H1 (cell line): ENCODE results near the gene PRKACA. TPM values are rescaled to one million over a fixed set of nuclear protein-coding genes. Genes with fewer than 3 reads are reported as not detected.
A peak's percentile ranks its signal among the peaks of the same experiment; 100 is the strongest.

ENCODE experiments used
- CTCF ChIA-PET: fragments of 300-600 bp; sonication (Branson Sonifier 250); formaldehyde crosslinking; loops from one replicate; lab custom pipeline; 2021; ENCODE audit not compliant: partially characterized antibody; lab: Charles Lee
- POLR2A ChIA-PET: fragments of 300-600 bp; sonication (Branson Sonifier 250); formaldehyde crosslinking; loops from one replicate; lab custom pipeline; 2021; ENCODE audit warnings: inconsistent platforms; ENCODE audit not compliant: partially characterized antibody; lab: Charles Lee
- DNase-seq, 2 experiments: peaks; one replicate each; pipeline versions ENCODE4 v3.0.0 to v3.0.0-alpha.2; 2010 to 2022; ENCODE audit warnings: low spot score in 2 of 2, low read depth in 1 of 2, mixed read lengths in 1 of 2
- FAIRE-seq: peaks from 2 replicates; lab custom pipeline; 2011; peaks lifted over from hg19 to GRCh38; lab: Jason Lieb, UNC
- H2AFZ ChIP-seq: 2 replicates; pipeline ENCODE4 v1.8.1; 2012; ENCODE audit warnings: low read length, inconsistent platforms
- H2AK5ac ChIP-seq: 2 replicates; pipeline ENCODE4 v1.6.1; 2013; ENCODE audit warnings: low read depth, low read length
- H2BK120ac ChIP-seq: replicated peaks from 2 replicates; pipeline ENCODE3; 2013; ENCODE audit warnings: low read depth, low read length, inconsistent platforms
- H2BK12ac ChIP-seq: 2 replicates; pipeline ENCODE4 v1.6.1; 2013; ENCODE audit warnings: low read depth, low read length
- H2BK15ac ChIP-seq: 2 replicates; pipeline ENCODE4 v1.6.1; 2013; ENCODE audit warnings: low read length
- H2BK20ac ChIP-seq: 2 replicates; pipeline ENCODE4 v1.6.1; 2013; ENCODE audit warnings: low read length
- H2BK5ac ChIP-seq: 2 replicates; pipeline ENCODE4 v1.6.1; 2013; ENCODE audit warnings: low read depth, low read length
- H3K14ac ChIP-seq: 2 replicates; pipeline ENCODE4 v1.6.1; 2013; ENCODE audit warnings: inconsistent platforms; ENCODE audit not compliant: insufficient read length
- H3K18ac ChIP-seq: 2 replicates; pipeline ENCODE4 v1.6.1; 2013; ENCODE audit warnings: low read length; ENCODE audit errors: extremely low read depth
- H3K23ac ChIP-seq: 2 replicates; pipeline ENCODE4 v1.6.1; 2013; ENCODE audit warnings: inconsistent platforms; ENCODE audit not compliant: insufficient read length
- H3K23me2 ChIP-seq: 2 replicates; pipeline ENCODE4 v1.6.1; 2013; ENCODE audit warnings: low read depth, low read length
- H3K27ac ChIP-seq: 2 replicates; pipeline ENCODE4 v1.6.1; 2011; ENCODE audit warnings: low read depth, low read length, inconsistent platforms
- H3K27me3 ChIP-seq, 4 experiments: replicated peaks in 1 of 4; 1 replicate in 1 of 4; 2 replicates in 3 of 4; pipeline versions ENCODE4 v1.6.1 to v1.8.1; 2011 to 2013; ENCODE audit warnings: low read length in 3 of 4, mild to moderate bottlenecking in 3 of 4, inconsistent platforms in 2 of 4, mixed read lengths in 2 of 4, moderate library complexity in 1 of 4; ENCODE audit not compliant: control insufficient read depth in 3 of 4, insufficient read depth in 3 of 4; ENCODE audit errors: extremely low read depth in 1 of 4
- H3K36me3 ChIP-seq, 4 experiments: 2 replicates each; pipeline versions ENCODE4 v1.6.1 to v1.8.1; 2011 to 2013; ENCODE audit warnings: mild to moderate bottlenecking in 4 of 4, low read length in 3 of 4, moderate library complexity in 2 of 4, control low read depth in 1 of 4, inconsistent platforms in 1 of 4; ENCODE audit not compliant: insufficient read depth in 4 of 4, control insufficient read depth in 2 of 4
- H3K4ac ChIP-seq: replicated peaks from 2 replicates; pipeline ENCODE3; 2013; ENCODE audit warnings: low read length, low read depth, mixed read lengths, inconsistent platforms; ENCODE audit not compliant: insufficient read length
- H3K4me1 ChIP-seq, 4 experiments: replicated peaks in 1 of 4; 1 replicate in 1 of 4; 2 replicates in 3 of 4; pipeline versions ENCODE4 v1.6.1 to v1.8.1; 2011 to 2013; ENCODE audit warnings: low read length in 3 of 4, inconsistent platforms in 2 of 4, mixed read lengths in 1 of 4; ENCODE audit not compliant: insufficient read depth in 4 of 4, control insufficient read depth in 3 of 4
- H3K4me2 ChIP-seq, 2 experiments: 2 replicates each; pipeline versions ENCODE4 v1.6.1 to v1.8.1; 2011 to 2013; ENCODE audit warnings: low read depth in 2 of 2, low read length in 2 of 2, control low read depth in 1 of 2, inconsistent platforms in 1 of 2, mild to moderate bottlenecking in 1 of 2; ENCODE audit not compliant: insufficient read depth in 1 of 2
- H3K4me3 ChIP-seq, 4 experiments: fragments of 200-600, 300-600 bp in 1 of 4; sonication (generic), shearing (Covaris generic), sonication (Bioruptor Twin) in 1 of 4; 2 replicates each; pipeline versions ENCODE4 v1.5.1 to v1.8.1; 2011 to 2016; ENCODE audit warnings: low read length in 4 of 4, low read depth in 3 of 4, control low read depth in 2 of 4, inconsistent platforms in 2 of 4, mild to moderate bottlenecking in 2 of 4, mixed read lengths in 1 of 4, moderate library complexity in 1 of 4; ENCODE audit not compliant: insufficient read depth in 2 of 4; ENCODE audit errors: extremely low read depth in 1 of 4
- H3K56ac ChIP-seq: replicated peaks from 2 replicates; pipeline ENCODE3; 2013; ENCODE audit warnings: low read depth, mild to moderate bottlenecking, mixed read lengths, low read length, inconsistent platforms; ENCODE audit not compliant: insufficient read length
- H3K79me1 ChIP-seq: 2 replicates; pipeline ENCODE4 v1.6.1; 2013; ENCODE audit warnings: low read depth, low read length, control low read depth
- H3K79me2 ChIP-seq, 2 experiments: 2 replicates each; pipeline versions ENCODE4 v1.6.1 to v1.8.1; 2012 to 2013; ENCODE audit warnings: low read length in 2 of 2, mild to moderate bottlenecking in 2 of 2, inconsistent platforms in 1 of 2; ENCODE audit not compliant: insufficient read depth in 2 of 2, control insufficient read depth in 1 of 2
- H3K9ac ChIP-seq, 4 experiments: replicated peaks in 1 of 4; 1 replicate in 1 of 4; 2 replicates in 3 of 4; pipeline versions ENCODE4 v1.6.1 to v1.8.1; 2011 to 2013; ENCODE audit warnings: low read depth in 3 of 4, low read length in 3 of 4, control low read depth in 2 of 4, mild to moderate bottlenecking in 2 of 4, moderate library complexity in 2 of 4, inconsistent platforms in 1 of 4; ENCODE audit errors: extremely low read depth in 1 of 4
- H3K9me3 ChIP-seq, 2 experiments: 2 replicates each; pipeline versions ENCODE4 v1.6.1 to v1.8.1; 2012 to 2013; ENCODE audit warnings: mild to moderate bottlenecking in 2 of 2, moderate library complexity in 2 of 2, control low read depth in 1 of 2, inconsistent platforms in 1 of 2, low read depth in 1 of 2, low read length in 1 of 2, mixed read lengths in 1 of 2; ENCODE audit not compliant: insufficient read depth in 2 of 2
- H4K20me1 ChIP-seq, 2 experiments: replicated peaks in 1 of 2; 2 replicates each; pipeline versions ENCODE3 to v1.8.1; 2011 to 2013; ENCODE audit warnings: inconsistent platforms in 2 of 2, low read length in 2 of 2, mild to moderate bottlenecking in 1 of 2; ENCODE audit not compliant: insufficient read depth in 2 of 2, control insufficient read depth in 1 of 2
- H4K5ac ChIP-seq: 2 replicates; pipeline ENCODE4 v1.6.1; 2013; ENCODE audit warnings: low read length, low read depth, mixed read lengths, inconsistent platforms; ENCODE audit not compliant: insufficient read length
- H4K8ac ChIP-seq: 2 replicates; pipeline ENCODE4 v1.8.0; 2013; ENCODE audit warnings: mild to moderate bottlenecking, moderate library complexity, low read length, inconsistent platforms; ENCODE audit not compliant: insufficient read depth; ENCODE audit errors: extremely low read depth
- H4K91ac ChIP-seq: replicated peaks from 2 replicates; pipeline ENCODE3; 2013; ENCODE audit warnings: low read length, mixed read lengths, inconsistent platforms; ENCODE audit not compliant: insufficient read length
- CTCF ChIP-seq, 3 experiments: IDR thresholded peaks; 1 replicate in 2 of 3; 2 replicates in 1 of 3; pipeline versions ENCODE4 v1.5.1 to v1.6.1; 2011; ENCODE audit warnings: low read length in 3 of 3, mild to moderate bottlenecking in 3 of 3, inconsistent platforms in 2 of 3, low read depth in 1 of 3, moderate library complexity in 1 of 3; ENCODE audit not compliant: insufficient read depth in 1 of 3; ENCODE audit errors: control extremely low read depth in 1 of 3
- POLR2A ChIP-seq, 2 experiments: IDR thresholded peaks; 1 replicate in 1 of 2; 2 replicates in 1 of 2; pipeline ENCODE4 v1.6.1; 2011; ENCODE audit warnings: low read depth in 2 of 2, low read length in 2 of 2, mild to moderate bottlenecking in 2 of 2; ENCODE audit errors: control extremely low read depth in 1 of 2
- POLR2AphosphoS5 ChIP-seq: IDR thresholded peaks from 2 replicates; pipeline ENCODE4 v1.6.1; 2011; ENCODE audit warnings: low read depth, low read length
- WGBS, 2 experiments: shearing (Covaris generic) in 1 of 2; methylation state at CpG; one replicate each; pipeline versions ENCODE4 v1.1.6 to v1.1.7; 2013 to 2015; ENCODE audit warnings: low lambda C conversion rate in 2 of 2, mixed read lengths in 2 of 2, inconsistent platforms in 1 of 2, low coverage in 1 of 2, missing lambda C conversion rate in 1 of 2; ENCODE audit not compliant: insufficient replicate concordance in 2 of 2, insufficient coverage in 1 of 2, insufficient read length in 1 of 2; ENCODE audit errors: extremely low coverage in 1 of 2, missing lambda C conversion rate in 1 of 2; 5-methylcytosine and 5-hydroxymethylcytosine counted together
- polyA plus RNA-seq, 7 experiments: library from polyadenylated mRNA; depleted of rRNA in 3 of 7; stranded (reverse) in 5 of 7; unstranded in 2 of 7; fragments of >200 nt in 5 of 7; fragments of 200-250 nt in 2 of 7; gene quantifications; 1 replicate in 5 of 7; 2 replicates in 1 of 7; 4 replicates in 1 of 7; pipeline versions ENCODE4 v1.2.1 to v1.2.3, GENCODE V29; 2011 to 2013; ENCODE audit warnings: missing spikeins in 2 of 7, mixed read lengths in 2 of 7
- total RNA-seq: library from RNA; stranded (reverse); fragmentation: NEBNext Ultra II Directional; extraction: Animal tissue kit (Norgen Biotek cat#: 25700); gene quantifications from 2 replicates; pipeline ENCODE4 v1.2.1, GENCODE V29; 2021

The PRKACA gene
- total and polyA plus RNA-seq, 2 of the 8 experiments (the other 6 are each of a cell fraction or from before 2014, with no cell fraction given) = 14.2 to 48.2 TPM

GRCh38 chr19:14106840-14107239 is 10.7 kb downstream of the PRKACA start:
- no peak for DNase-seq

More at GRCh38 chr19:14106840-14107239, 10.7 kb downstream of the PRKACA start:
- POLR2A ChIA-PET = interaction anchor here (0.7 to 2.2 kb wide), 3 partner anchors 9 to 143 kb away, joined by 3 to 4 read pairs (median 3); no protein-coding TSS in a partner anchor
- no peak overlapping the region for H2AK5ac ChIP-seq
- H4K5ac ChIP-seq = no peak overlapping the region
- H4K20me1 ChIP-seq = peaks cover 2 to 3% of the 10 kb centered on the region in 2 experiments
- no peak overlapping the region for H3K23ac ChIP-seq
- H2BK12ac ChIP-seq = no peak overlapping the region
- H3K79me1 ChIP-seq = peaks cover 4% of the 10 kb centered on the region; the same call in 1 of the 2 replicates
- H3K27ac ChIP-seq = no peak overlapping the region
- no peak overlapping the region for H3K14ac ChIP-seq
- H3K4me2 ChIP-seq = no peak overlapping the region
- no peak overlapping the region for H3K4ac ChIP-seq
- no peak for FAIRE-seq
- H3K9me3 ChIP-seq = no peaks in the 10 kb centered on the region
- no peak overlapping the region for H3K56ac ChIP-seq
- H2BK20ac ChIP-seq = no peak overlapping the region
- H3K18ac ChIP-seq = no peak overlapping the region
- no peaks in the 10 kb centered on the region for H3K27me3 ChIP-seq
- H3K9ac ChIP-seq = no peak overlapping the region
- 95% methylated on average over 8 of the region's 16 CpGs; no CpG with 5 or more reads in 1 of the 2 experiments for WGBS, 2 experiments
- H3K79me2 ChIP-seq = no peaks in the 10 kb centered on the region
- H3K4me1 ChIP-seq = peaks cover 0 to 2% (median under 1%) of the 10 kb centered on the region in 4 experiments; a peak in 3 of 7 replicates
- H3K4me3 ChIP-seq = no peak overlapping the region
- H4K8ac ChIP-seq = no peak overlapping the region
- no peak overlapping the region for H4K91ac ChIP-seq
- H2BK15ac ChIP-seq = no peak overlapping the region
- H2BK5ac ChIP-seq = no peak overlapping the region
- no peak overlapping the region for H2BK120ac ChIP-seq
- no peaks in the 10 kb centered on the region for H3K36me3 ChIP-seq
- H2AFZ ChIP-seq = no peak overlapping the region
- CTCF ChIA-PET = interaction anchor here (1.0 to 11.3 kb wide), 3 partner anchors 10 to 41 kb away, joined by 3 to 105 read pairs (median 4); no protein-coding TSS in a partner anchor
- H3K23me2 ChIP-seq = no peaks in the 10 kb centered on the region
- TF ChIP-seq POLR2A (IDR thresholded peaks at IDR 0.05; ENCODE audit: control extremely low read depth in 1 of 2, low read depth in 2 of 2, low read length in 2 of 2) (no peak), POLR2AphosphoS5 (no peak), CTCF (IDR thresholded peaks at IDR 0.05; ENCODE audit: control extremely low read depth in 1 of 3, insufficient read depth in 1 of 3, low read depth in 1 of 3, low read length in 3 of 3) (peak in 1 of 3 experiments; percentile 4; a peak in 1 of 4 replicates)
